A204.1 (cell line): ENCODE results near the gene NKD1.

Experiments used
- FAIRE-seq: peaks from 2 replicates; lab custom pipeline; 2012; peaks lifted over from hg19 to GRCh38; lab: Jason Lieb, UNC

NKD1 gene

GRCh38 chr16:50696575-50697420 is 148.6 kb downstream of the NKD1 start:
- no peak for FAIRE-seq

- FAIRE-seq: no peak
Measured at GRCh38 chr16:50697421-50697715, 149.2 kb downstream of the NKD1 start.

GRCh38 chr16:50697881-50698767 is 149.9 kb downstream of the NKD1 start:
- FAIRE-seq: no peak
